GM19372 (cell line): Measurements from ENCODE around the gene LYRM9.
"Not testable (repeated sequence)": the region's sequence is repeated elsewhere in the genome, so short reads cannot be mapped to it uniquely, and the experiment has no call there.

Experiments used
- ATAC-seq: cut with Tn5 transposase; IDR thresholded peaks from one replicate; pipeline ENCODE4 v1.9.1; 2021; ENCODE audit warnings: mild to moderate bottlenecking, low read depth, moderate library complexity; ENCODE audit not compliant: unreplicated experiment

The LYRM9 gene

DNA sequence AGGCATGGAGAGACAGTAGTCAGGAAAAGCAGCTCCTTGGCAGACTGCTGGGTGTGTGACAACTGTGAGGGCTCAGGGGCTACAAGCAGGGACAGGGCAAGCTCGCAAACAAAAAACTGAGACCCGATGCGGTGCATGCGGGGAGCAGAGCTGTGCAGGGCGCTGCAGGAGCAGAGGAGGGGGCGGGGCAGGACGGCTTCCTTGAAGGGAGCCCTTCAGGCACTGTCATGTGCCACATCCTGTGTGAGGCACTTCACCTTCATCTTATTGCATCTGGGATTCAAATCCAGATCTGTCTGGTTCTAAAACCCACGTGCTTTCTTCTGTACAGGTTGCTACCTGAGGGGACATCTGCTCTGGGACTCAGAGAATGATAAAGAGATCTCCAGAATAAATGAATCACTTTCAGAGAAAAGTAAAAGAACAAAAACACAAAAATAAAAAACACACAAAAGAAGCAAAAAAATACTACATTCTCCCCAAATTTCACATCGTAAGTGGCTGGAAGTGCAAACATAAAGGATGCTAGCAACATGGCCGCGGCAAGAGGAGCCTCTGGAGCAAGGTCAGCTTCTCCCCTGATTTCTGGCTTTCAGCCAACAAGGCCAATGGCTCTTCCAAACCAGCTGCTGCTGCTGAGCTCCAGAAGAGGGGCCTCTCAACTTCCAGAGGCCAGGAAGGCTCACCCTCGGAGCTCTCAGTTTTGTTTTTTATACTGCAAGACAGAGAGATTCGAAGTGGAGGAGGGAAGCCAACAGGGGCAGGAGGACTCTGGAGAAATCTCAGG, 14.2 kb downstream of the LYRM9 start:
- ATAC-seq = no peak

DNA sequence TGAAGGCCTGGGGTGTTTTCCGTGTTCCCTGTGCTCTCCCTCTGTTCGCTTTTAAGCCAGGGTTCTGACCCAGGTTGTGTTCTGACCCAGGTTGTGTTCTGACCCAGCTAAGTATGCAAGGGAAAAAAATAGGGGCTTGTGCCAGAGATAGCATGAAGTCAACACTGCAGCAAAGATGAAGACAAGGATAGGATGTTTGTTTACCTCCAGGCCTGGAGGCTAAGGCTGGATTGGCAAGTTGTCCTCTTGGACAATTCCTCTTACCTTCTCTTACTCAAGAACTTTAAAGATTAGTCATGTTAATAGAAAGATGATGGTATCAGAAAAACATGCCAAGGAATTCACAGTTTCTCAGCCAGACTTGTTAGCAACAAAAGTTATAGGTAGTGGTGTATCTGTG, 19.4 kb downstream of the LYRM9 start:
- ATAC-seq = no peak

DNA sequence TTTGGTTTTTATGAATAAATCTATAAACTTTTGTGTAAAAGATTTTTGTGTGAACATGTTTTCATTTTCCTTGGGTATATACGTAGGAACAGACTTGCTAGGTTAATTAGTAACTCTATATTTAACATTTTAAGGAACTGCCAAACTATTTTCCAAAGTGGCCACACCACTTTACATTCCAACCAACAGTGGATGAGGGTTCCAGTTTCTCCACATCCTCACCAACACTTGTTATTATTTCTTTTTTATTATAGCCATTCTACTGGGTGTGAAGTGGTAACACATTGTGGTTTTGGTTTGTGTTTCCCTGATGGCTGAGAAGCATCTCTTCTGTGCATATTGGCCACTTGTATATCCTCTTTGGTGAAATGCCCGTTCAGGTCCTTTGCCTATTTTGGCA, 20.0 kb downstream of the LYRM9 start:
- no peak for ATAC-seq

DNA sequence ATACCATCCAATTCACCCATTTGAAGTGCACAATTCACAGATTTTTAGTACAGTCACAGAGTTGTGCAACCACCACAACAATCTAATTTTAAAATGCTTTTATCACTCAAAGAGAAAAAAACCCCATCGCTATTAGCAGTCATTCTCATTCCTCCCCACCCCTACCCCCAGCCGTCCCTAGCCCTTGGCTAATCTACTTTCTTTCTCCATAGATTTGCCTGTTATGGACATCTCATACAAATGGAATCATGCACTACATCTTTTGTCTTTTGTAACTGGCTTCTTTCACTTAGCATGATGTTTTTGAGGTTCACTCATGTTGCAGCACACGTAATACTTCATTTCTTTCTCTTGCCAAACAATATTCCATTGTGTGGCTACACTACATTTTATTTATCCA, 20.4 kb downstream of the LYRM9 start:
- ATAC-seq = no peak

DNA sequence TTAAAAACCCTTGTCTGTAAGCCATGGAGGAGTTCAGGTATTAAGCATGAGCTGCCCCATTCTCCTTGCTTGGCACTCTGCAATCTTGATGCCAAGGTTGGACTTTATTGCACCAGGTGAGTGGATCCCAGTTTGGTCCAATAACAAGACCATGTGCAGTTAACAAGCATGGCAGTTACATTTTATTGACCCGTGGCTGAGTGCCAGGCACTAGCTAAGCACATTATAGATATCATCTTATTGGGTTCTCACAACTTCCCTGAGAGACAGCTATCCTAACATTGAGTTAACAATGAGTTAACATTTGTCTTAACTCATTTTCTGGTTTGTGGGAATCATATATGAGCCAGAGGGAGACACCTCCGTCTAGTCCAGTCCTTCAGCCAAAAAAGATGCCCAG, 21.8 kb downstream of the LYRM9 start:
- ATAC-seq = no peak

DNA sequence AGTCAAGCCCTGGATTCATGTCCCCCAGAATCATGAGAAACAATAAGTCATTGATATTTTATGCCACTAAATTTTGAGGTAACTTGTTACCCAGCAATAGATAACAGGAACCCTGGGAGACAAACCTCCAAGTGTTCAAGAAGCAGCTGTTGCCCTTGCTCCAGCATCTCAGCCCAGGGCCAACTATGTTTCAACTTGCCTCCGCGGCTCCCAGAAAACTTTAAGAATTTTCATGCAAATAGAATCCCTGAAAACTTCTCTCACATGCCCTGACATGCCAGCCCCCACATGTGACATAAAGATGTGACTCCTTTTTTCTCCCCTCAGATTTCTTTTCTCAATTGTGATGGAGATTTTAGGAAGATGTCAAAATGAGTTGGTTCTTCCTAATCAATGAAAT, 22.8 kb downstream of the LYRM9 start:
- ATAC-seq = no peak

DNA sequence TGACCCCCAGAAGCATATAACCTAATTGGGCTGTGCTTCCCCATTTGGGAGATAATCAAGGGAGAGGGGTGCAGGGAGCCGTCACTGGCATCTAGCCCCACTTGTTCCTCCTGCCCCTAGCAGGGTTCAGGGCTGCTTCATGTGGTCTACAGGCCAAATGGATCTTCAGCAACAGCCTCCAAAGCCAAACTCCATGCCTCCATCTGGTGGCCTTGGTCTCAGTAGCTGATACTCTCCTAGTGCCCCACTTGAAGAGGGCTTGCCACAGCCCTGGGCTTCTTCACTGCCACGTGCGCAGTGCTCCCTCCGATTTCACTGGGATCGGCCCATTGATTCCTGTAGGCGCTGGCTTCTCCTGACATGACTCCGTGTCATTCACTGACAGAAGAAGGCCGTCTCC, 24.6 kb downstream of the LYRM9 start:
- no peak for ATAC-seq

DNA sequence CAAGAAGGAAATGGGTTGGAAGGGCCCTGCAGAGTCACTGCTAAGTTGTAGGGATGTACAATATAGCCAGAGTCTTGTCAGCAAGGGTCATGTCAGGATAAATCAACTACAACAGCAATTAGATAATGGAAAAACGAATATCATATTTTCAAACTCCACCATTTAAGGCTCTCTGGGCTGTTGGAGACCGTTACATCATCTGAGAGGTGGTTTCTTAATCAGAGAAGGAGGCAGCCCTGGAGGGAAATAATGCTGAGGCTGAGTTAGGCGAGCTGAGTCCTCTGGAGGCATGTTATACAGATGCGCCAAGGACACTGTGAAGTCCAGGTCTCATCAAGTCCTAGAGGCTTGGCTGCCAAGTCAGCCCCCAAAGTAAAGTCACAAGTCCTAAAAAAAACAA, 30.3 kb downstream of the LYRM9 start:
- ATAC-seq = no peak

DNA sequence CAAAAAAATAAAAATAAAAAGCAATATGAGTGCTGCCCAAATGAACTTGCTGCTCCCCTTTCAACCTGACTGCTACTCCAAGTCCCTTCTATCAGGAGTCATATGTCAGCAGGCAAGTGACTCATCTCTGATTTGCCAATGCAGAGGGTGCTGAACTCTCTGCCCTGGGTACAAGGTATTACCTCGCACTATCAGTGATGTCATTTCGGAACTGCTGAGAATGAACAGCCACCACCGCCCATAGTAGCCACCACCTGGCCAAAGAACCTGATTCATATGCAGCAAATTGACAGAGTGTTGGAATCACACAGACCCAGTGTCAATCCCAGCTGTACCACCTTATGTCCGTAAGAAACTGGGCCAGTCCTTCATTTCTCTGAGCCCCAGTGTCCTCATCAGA, 31.2 kb downstream of the LYRM9 start:
- ATAC-seq = no peak

DNA sequence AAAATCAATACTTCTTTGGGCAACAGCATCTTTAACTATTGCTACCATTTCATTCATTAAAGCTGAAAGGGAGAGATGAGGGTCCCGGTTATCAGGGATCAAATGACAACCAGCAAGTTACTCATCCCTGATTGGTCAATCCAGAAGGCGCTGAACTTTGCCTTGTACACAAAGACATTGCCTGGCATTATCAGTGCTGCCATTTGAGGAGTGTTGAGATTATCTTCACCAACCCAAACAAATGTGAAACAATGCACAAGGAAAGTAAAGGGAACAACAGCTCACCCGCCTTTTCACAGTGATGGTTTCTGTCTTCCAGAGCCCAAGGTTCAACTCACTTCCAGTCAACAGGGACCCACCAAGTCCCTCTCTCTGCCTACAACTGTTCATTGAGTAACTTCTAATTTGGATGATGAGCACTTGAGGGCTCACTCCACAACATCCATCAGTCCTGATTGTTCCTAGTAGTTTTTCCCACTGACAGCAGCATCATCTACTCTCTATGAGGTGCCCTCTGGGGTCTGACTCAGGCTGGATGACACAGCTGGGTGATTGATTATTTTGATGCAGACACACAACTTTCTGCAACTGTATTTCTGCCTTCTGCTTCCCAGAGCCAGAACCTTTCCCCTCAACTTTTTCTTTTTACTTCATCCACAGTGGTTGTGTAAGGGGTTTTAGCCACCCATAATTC, 32.0 kb downstream of the LYRM9 start:
- ATAC-seq = no peak

DNA sequence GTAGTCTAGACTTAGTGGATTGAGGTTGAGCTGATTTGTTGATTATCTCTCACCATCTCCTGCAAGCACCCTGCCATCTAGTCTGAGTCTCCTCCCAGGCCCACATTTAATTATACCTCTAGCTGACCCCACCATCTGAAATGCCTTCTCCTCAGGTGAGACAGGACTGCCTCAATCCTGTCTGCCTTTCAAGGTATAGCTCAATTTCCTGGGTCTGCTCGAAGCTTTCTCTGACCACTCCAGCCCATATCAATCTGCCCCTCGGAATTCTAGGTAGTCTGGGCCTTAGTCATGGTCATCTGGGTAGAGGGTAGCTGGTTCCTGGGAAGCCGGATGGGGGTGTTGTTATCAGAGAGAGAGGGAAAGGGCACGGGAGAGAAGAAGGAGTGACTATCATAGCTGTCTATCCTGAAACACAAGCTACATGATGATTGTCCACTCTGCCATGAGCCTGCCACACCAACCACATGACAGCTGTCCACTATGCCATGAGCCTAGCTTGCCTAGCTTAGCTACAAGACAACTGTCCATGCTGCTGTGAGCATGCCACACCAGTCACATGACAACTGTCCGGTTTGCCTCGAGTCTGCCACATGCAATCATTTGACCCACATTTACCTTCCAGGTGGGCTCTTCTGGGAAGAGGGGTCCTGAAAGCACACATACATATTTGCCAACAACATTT, 34.4 kb downstream of the LYRM9 start:
- no peak for ATAC-seq

DNA sequence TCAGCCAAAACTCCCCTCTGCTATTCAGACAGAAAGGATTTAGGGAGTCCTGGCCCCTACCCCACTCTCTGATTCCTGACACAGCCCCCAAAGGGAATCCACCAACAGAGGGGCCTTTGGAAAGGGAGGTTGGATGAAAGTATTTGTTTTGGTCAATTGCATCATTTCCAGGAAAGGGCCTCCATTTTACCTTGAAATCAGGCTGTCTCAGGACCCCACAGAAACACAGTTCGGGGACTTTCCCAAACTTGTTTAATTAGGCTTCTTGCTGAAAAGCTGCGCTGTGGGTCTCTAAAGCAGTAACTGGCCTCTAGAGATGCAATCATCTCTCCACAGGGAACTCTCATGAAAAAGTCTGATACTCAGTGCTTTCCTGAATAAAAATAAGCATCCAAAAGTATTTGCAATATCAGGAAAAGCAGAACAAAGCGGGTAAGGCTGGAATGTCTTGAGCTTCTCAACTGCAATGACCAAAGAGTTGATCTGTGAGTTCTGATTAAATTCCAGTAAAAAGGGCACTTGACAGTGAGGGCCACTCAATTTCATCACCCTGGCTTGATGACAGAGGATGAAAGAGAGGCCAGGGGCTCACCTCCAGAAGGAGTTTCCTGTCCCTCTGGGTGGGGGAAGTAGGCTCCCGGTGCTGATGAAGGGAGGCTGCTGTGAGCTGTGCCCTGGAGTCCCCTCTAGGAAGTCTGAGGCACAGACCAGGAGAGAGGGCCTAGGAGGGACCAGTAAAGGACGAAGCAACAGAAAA, 36.3 kb downstream of the LYRM9 start:
- no peak for ATAC-seq

DNA sequence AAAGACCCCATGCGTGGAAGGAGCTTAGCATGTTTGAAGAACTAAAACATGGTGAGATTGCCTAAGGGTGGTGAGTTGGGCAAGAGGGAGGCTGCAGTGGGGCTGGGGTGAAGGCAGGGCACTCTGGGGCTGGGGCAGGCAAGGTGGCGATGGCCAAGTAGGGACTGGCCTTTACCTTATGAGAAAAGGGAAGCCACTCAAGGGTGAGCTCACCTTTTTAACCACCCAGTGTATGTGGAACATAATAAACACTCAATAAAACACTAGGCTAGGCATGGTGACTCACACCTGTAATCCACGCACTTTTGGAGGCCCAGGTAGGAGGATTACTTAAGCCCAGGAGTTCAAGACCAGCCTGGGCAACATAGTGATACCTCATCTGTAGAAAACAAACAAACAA, 37.7 kb downstream of the LYRM9 start:
- ATAC-seq = no peak

DNA sequence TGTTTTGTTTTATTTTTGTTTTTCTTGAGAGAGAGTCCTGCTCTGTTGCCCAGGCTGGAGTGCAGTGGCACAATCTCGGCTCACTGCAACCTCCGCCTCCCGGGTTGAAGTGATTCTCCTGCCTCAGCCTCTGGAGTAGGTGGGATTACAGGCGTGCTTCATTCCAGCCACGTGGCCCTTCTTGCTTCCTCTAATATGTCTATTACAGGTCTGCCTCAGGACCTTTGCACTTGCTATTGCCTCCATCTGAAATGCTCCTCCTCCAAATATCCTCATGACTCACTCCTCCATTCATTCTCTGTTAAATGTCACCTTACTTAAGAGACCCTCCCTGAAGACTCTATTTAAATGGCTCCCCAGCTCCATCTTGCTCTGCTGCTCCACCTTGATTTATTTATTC, 39.0 kb downstream of the LYRM9 start:
- no peak for ATAC-seq

DNA sequence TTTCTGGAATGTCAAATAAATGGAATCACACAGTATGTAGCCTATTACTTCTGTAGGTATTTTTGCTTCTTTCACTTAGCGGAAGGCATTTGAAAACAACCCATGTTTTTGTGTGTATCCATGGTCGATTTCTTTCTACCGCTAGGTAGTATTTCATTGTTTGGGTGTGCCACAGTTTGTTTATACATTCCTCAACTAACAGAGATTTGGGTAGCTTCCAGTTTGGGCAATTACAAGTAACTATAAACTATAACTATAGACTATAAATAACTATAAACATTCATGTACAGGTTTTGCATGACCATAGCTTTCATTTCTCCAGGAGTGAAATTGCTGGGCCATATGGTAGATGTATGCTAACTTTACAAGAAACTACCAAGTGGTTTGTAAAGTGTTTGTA, 40.1 kb downstream of the LYRM9 start:
- no peak for ATAC-seq

DNA sequence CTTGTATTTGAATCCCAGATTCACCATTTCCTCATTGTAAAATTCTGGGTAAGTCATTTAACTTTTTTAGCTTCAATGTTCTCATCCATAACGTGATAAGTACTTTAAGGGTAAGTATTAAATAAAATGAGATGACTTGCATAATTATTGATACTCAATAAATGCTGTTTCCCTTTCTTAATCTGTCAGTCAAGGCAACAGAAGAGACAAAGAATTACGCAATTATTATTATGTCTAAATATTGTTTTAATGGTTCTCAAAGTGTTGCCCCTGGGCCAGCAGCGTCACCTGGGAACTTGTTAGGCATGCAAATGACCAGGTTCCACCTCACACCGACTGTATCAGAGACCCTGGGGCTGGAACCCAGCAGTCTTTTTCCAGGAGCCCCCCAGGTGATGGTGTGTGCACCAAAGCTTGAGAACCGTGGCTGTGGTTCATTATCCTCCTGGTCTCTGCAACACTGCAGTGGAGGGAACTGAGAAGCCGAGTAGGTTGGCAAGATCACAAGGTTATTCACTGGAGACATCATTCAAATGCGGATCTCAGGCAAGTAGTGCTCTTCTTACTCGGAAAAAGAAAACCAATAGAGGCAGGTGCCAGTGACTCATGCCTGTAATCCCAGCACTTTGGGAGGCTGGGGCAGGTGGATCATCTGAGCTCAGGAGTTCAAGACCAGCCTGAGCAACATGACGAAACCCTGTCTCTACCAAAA, 43.5 kb downstream of the LYRM9 start:
- ATAC-seq = no peak

DNA sequence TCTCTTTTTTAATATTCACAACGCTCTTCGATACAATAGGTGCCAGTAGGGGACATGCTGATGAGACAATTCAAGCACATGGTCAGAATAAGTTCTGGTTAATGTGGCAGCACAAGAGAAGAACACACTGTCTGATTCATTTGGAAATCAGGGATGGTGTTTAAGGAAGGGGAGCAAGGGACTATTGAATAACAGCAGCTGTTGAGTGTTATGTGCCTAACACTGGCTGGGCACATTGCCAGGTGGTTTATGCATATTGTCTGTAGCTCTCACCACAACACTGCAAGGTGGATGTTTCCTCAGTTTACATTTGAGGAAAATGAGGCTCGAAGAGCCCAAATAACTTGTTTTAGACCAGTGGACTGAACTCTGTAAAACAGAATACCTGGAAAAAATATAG, 44.2 kb downstream of the LYRM9 start:
- no peak for ATAC-seq

DNA sequence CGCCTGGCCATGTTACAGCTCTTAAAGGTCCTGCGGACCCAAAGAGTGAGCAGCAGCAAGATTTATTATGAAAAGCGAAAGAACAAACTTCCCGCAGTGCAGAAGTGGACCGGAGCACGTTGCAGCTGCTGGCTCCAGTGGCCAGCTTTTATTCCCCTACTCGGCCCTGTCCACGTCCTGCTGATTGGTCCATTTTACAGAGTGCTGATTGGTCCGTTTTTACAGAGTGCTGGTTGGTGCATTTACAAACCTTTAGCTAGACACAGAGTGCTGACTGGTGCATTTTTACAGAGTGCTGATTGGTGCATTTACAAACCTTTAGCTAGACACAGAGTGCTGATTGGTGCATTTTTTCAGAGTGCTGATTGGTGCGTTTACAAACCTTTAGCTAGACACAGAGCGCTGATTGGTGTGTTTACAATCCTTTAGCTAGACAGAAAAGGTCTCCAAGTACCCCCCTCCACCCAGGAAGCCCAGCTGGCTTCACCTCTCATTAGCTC, 46.3 kb downstream of the LYRM9 start:
- not testable (repeated sequence) for ATAC-seq

DNA sequence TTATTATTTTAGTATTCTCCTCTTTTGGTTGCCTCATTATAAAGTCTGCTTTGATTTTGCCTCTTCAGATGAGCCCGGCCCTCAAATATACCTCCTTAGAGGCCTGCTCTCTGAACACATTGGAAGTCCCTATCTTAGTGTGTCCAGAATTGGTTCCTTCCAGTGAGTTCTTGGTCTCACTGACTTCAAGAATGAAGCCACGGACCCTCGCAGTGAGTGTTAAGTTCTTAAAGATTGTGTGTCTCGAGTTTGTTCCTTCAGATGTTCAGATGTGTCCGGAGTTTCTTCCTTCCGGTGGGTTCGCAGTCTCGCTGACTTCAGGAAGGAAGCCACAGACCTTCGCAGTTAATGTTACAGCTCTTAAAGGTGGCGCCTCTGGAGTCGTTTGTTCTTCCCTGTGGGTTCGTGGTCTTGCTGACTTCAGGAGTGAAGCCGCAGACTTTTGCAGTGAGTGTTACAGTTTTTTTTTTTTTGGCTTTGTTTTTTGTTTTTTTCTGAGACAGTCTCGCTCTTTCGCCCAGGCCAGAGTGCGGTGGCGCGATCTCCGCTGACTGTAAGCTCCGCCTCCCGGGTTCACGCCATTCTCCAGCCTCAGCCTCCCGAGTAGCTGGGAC, 47.0 kb downstream of the LYRM9 start:
- no peak for ATAC-seq
